ENCODE measurements around the gene TNFRSF1B. TPM values are rescaled to one million over a fixed set of nuclear protein-coding genes. Genes with fewer than 3 reads are reported as not detected.

Gene TNFRSF1B
- 5.7 and 11.7 TPM in 2 replicates for total RNA-seq (2012; rRNA removed)

GRCh38 chr1:12166834-12167492, at the start of gene TNFRSF1B:
Gene TNFRSF1B (plus strand): TSS chr1:12166991. CDS start chr1:12167092, 101 bp downstream.
- Histone ChIP-seq H3K9ac (ENCODE audit: low read depth, low read length) (peak within 1 kb of the TSS; percentile 67), H3K27me3 (ENCODE audit: control insufficient read depth, insufficient read depth, low read length) (peaks cover 16% of the 10 kb centered on the region), H3K4me2 (ENCODE audit: low read length) (peak within 1 kb of the TSS; percentile 85), H3K36me3 (ENCODE audit: insufficient read depth, low read length) (no peaks in the 10 kb centered on the region), H3K9me3 (replicated peaks; ENCODE audit: low read length) (no peaks in the 10 kb centered on the region), H3K4me3 (ENCODE audit: low read length) (peak within 1 kb of the TSS; percentile 73), H3K4me1 (ENCODE audit: control insufficient read depth, insufficient read depth, low read length) (peaks cover 15% of the 10 kb centered on the region)

DNA sequence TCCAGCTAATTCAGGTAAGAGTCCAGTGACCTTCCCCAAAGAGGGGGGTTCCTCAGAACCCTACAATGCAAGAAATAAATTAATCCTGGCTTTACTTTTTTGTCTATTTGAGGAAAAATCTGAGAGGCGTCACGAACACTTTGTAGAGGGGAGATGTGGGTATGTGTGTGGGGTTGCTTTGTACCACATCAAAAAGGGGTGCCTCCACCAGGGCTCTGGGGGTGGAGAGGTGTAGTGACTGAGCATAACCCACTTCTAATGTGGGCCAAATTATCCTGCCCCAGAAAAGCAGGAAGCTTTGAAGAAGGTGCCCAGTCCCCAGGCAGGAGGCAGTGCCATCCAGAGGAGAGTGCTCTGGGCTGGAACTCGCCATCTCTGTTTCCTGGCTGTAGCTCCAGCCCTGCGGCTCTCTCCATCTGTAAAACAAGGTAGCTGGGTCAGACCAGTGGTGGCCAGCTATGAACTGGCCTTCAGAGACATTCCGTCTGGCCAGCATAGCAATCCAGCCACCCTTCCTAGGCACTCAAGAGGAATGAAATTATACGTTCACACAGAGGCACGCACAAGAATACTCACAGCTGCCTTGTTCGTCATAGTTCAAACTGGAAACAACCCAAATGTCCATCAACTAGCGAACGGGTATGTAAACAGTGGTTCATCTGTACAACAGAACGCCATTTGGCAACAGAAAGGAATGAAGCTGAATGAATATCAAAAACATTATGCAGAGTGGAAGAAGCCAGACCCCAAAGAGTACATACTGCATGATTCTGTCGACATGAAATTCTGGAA, 45.4 kb upstream of the TNFRSF1B start:
- Histone ChIP-seq H3K4me1 (ENCODE audit: control insufficient read depth, insufficient read depth, low read length) (peaks cover 2% of the 10 kb centered on the region), H3K36me3 (ENCODE audit: insufficient read depth, low read length) (no peaks in the 10 kb centered on the region), H3K4me3 (ENCODE audit: low read length) (no peak overlapping the region), H3K9ac (ENCODE audit: low read depth, low read length) (no peak overlapping the region), H3K4me2 (ENCODE audit: low read length) (no peak overlapping the region), H3K9me3 (replicated peaks; ENCODE audit: low read length) (no peaks in the 10 kb centered on the region), H3K27me3 (ENCODE audit: control insufficient read depth, insufficient read depth, low read length) (peaks cover 28% of the 10 kb centered on the region)

DNA sequence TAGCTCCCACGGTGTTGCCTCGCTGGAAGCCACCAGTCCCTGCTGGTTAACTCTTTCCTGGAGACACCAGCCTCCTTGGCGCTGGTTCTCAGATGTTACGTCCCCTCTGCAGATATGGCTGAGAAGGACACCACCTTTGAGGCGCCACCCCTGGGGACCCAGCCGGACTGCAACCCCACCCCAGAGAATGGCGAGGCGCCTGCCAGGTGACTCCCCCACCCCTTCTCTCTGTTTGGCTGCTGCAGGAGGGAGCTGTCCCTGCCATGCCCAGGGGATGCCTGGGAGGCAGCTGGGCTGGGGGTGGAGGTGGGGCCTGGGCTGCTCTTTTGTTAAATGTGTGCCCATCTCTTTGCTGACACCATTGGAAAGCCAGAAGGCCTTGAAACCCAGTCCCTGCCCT, 43.6 kb upstream of the TNFRSF1B start:
- Histone ChIP-seq H3K4me3 (ENCODE audit: low read length) (no peak overlapping the region), H3K27me3 (ENCODE audit: control insufficient read depth, insufficient read depth, low read length) (peaks cover 31% of the 10 kb centered on the region), H3K4me1 (ENCODE audit: control insufficient read depth, insufficient read depth, low read length) (peaks cover 2% of the 10 kb centered on the region), H3K4me2 (ENCODE audit: low read length) (no peak overlapping the region), H3K9ac (ENCODE audit: low read depth, low read length) (no peak overlapping the region), H3K36me3 (ENCODE audit: insufficient read depth, low read length) (no peaks in the 10 kb centered on the region), H3K9me3 (replicated peaks; ENCODE audit: low read length) (no peaks in the 10 kb centered on the region)

GRCh38 chr1:12124693-12125421, 41.9 kb upstream of the TNFRSF1B start:
- Histone ChIP-seq H3K27me3 (ENCODE audit: control insufficient read depth, insufficient read depth, low read length) (peaks cover 28% of the 10 kb centered on the region), H3K36me3 (ENCODE audit: insufficient read depth, low read length) (no peaks in the 10 kb centered on the region), H3K9ac (ENCODE audit: low read depth, low read length) (no peak overlapping the region), H3K4me1 (ENCODE audit: control insufficient read depth, insufficient read depth, low read length) (peaks cover 2% of the 10 kb centered on the region), H3K4me2 (ENCODE audit: low read length) (no peak overlapping the region), H3K4me3 (ENCODE audit: low read length) (no peak overlapping the region), H3K9me3 (replicated peaks; ENCODE audit: low read length) (no peaks in the 10 kb centered on the region)

- H3K36me3 ChIP-seq (ENCODE audit: insufficient read depth, low read length), result no peaks in the 10 kb centered on the region
- H3K9ac ChIP-seq (ENCODE audit: low read depth, low read length), result no peak overlapping the region
- H3K9me3 ChIP-seq (replicated peaks; ENCODE audit: low read length), result no peaks in the 10 kb centered on the region
- no peak overlapping the region for H3K4me2 ChIP-seq (ENCODE audit: low read length)
- peaks cover 2% of the 10 kb centered on the region for H3K4me1 ChIP-seq (ENCODE audit: control insufficient read depth, insufficient read depth, low read length)
- no peak overlapping the region for H3K4me3 ChIP-seq (ENCODE audit: low read length)
- H3K27me3 ChIP-seq (ENCODE audit: control insufficient read depth, insufficient read depth, low read length), result peaks cover 21% of the 10 kb centered on the region
Measured at GRCh38 chr1:12125422-12126355, 41.1 kb upstream of the TNFRSF1B start.

GRCh38 chr1:12126781-12127180, 40.0 kb upstream of the TNFRSF1B start:
- Histone ChIP-seq H3K36me3 (ENCODE audit: insufficient read depth, low read length) (no peaks in the 10 kb centered on the region), H3K27me3 (ENCODE audit: control insufficient read depth, insufficient read depth, low read length) (peaks cover 12% of the 10 kb centered on the region), H3K9me3 (replicated peaks; ENCODE audit: low read length) (no peaks in the 10 kb centered on the region), H3K9ac (ENCODE audit: low read depth, low read length) (no peak overlapping the region), H3K4me3 (ENCODE audit: low read length) (no peak overlapping the region), H3K4me1 (ENCODE audit: control insufficient read depth, insufficient read depth, low read length) (peaks cover 6% of the 10 kb centered on the region), H3K4me2 (ENCODE audit: low read length) (no peak overlapping the region)

- H3K4me3 ChIP-seq (ENCODE audit: low read length), result no peak overlapping the region
- H3K9ac ChIP-seq (ENCODE audit: low read depth, low read length), result no peak overlapping the region
- peaks cover 12% of the 10 kb centered on the region for H3K27me3 ChIP-seq (ENCODE audit: control insufficient read depth, insufficient read depth, low read length)
- no peak overlapping the region for H3K4me2 ChIP-seq (ENCODE audit: low read length)
- H3K4me1 ChIP-seq (ENCODE audit: control insufficient read depth, insufficient read depth, low read length), result peaks cover 9% of the 10 kb centered on the region
- H3K36me3 ChIP-seq (ENCODE audit: insufficient read depth, low read length), result no peaks in the 10 kb centered on the region
- H3K9me3 ChIP-seq (replicated peaks; ENCODE audit: low read length), result no peaks in the 10 kb centered on the region
Measured at GRCh38 chr1:12127206-12127810, 39.5 kb upstream of the TNFRSF1B start.

- Histone ChIP-seq H3K9ac (ENCODE audit: low read depth, low read length) (no peak overlapping the region), H3K4me2 (ENCODE audit: low read length) (no peak overlapping the region), H3K4me1 (ENCODE audit: control insufficient read depth, insufficient read depth, low read length) (peaks cover 17% of the 10 kb centered on the region), H3K9me3 (replicated peaks; ENCODE audit: low read length) (no peaks in the 10 kb centered on the region), H3K27me3 (ENCODE audit: control insufficient read depth, insufficient read depth, low read length) (peaks cover 12% of the 10 kb centered on the region), H3K4me3 (ENCODE audit: low read length) (no peak overlapping the region), H3K36me3 (ENCODE audit: insufficient read depth, low read length) (no peaks in the 10 kb centered on the region)
Measured at GRCh38 chr1:12128120-12128519, 38.7 kb upstream of the TNFRSF1B start.

DNA sequence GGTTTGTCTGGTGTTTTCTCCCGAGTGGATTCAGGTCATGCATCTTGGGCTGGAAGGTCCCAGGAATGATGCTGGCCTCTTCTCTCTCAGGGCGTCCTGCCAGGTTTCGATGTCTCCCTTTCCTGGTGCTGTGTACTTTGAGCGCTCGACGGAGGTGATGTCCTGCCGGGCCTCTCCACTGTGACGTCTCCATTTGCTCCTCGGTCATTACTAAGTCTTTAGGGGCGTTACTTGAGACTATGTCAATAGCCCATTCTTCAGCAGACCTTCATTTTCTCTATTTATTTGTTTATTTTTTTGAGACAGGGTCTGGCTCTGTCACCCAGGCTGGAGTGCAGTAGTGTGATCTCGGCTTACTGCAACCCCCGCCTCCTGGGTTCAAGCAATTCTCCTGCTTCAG, 37.2 kb upstream of the TNFRSF1B start:
- no peaks in the 10 kb centered on the region for H3K36me3 ChIP-seq (ENCODE audit: insufficient read depth, low read length)
- no peaks in the 10 kb centered on the region for H3K9me3 ChIP-seq (replicated peaks; ENCODE audit: low read length)
- H3K9ac ChIP-seq (ENCODE audit: low read depth, low read length), result no peak overlapping the region
- no peak overlapping the region for H3K4me2 ChIP-seq (ENCODE audit: low read length)
- H3K27me3 ChIP-seq (ENCODE audit: control insufficient read depth, insufficient read depth, low read length), result peaks cover 6% of the 10 kb centered on the region
- H3K4me3 ChIP-seq (ENCODE audit: low read length), result no peak overlapping the region
- peaks cover 20% of the 10 kb centered on the region for H3K4me1 ChIP-seq (ENCODE audit: control insufficient read depth, insufficient read depth, low read length)

DNA sequence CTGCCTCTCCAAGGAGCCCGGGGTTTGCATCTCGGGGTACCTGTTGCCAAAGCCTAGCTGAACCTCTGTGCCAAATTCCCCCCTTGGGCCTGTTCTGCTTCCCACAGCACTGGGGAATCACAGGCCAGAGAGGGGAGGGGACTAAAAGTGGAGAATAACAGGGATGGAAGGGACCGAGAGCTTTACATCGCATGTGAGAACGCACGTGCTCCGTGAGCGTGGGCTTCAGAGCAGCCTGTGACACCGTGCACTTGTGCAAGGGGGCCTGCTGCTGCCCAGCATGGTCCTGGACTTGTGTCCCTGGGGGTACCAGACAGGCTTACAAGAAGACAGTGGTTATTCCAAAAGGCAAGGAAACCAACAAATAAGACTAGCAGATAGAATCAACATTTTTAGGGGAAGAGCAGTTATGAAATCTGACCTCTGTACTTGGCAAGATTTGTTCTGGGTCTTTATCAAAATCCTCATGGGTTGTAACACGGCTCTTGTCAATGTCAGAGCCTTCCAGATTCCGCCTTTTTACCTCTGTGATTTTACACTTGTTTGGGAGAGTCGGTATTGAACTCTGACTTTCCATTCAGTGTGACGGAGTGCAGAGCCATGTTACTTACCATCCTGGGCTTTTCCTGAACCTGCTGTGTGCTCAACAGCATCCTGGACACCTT, 36.2 kb upstream of the TNFRSF1B start:
- H3K9ac ChIP-seq (ENCODE audit: low read depth, low read length), result no peak overlapping the region
- no peak overlapping the region for H3K4me2 ChIP-seq (ENCODE audit: low read length)
- peaks cover 6% of the 10 kb centered on the region for H3K27me3 ChIP-seq (ENCODE audit: control insufficient read depth, insufficient read depth, low read length)
- peaks cover 20% of the 10 kb centered on the region for H3K4me1 ChIP-seq (ENCODE audit: control insufficient read depth, insufficient read depth, low read length)
- no peaks in the 10 kb centered on the region for H3K36me3 ChIP-seq (ENCODE audit: insufficient read depth, low read length)
- H3K9me3 ChIP-seq (replicated peaks; ENCODE audit: low read length), result no peaks in the 10 kb centered on the region
- no peak overlapping the region for H3K4me3 ChIP-seq (ENCODE audit: low read length)
